ACC112 (cell line): ENCODE measurements around the gene OAT.
A peak's percentile ranks its signal among the peaks of the same experiment; 100 is the strongest.

ENCODE experiments used
- H2AFZ ChIP-seq: fragments of 200-600 bp; sonication (generic); one replicate; pipeline ENCODE4 v1.6.0; 2017; ENCODE audit warnings: antibody characterized with exemption, low read length; ENCODE audit not compliant: unreplicated experiment
- H3K27ac ChIP-seq: fragments of 200-600 bp; sonication (generic); 2 replicates; pipeline ENCODE4 v1.5.1; 2014; ENCODE audit warnings: low read depth, mild to moderate bottlenecking, antibody characterized with exemption, low read length, moderate library complexity
- H3K27me3 ChIP-seq: fragments of 200-600 bp; sonication (generic); 2 replicates; pipeline ENCODE4 v1.6.1; 2014; ENCODE audit warnings: mild to moderate bottlenecking, antibody characterized with exemption, low read length, moderate library complexity, mixed read lengths; ENCODE audit not compliant: insufficient read depth
- H3K36me3 ChIP-seq: fragments of 200-600 bp; sonication (generic); 2 replicates; pipeline ENCODE4 v1.6.1; 2016; ENCODE audit warnings: mild to moderate bottlenecking, antibody characterized with exemption, low read length, moderate library complexity, mixed read lengths; ENCODE audit not compliant: insufficient read depth
- H3K4me1 ChIP-seq: fragments of 200-600 bp; sonication (generic); one replicate; pipeline ENCODE4 v1.6.1; 2016; ENCODE audit warnings: low read length, mixed read lengths; ENCODE audit not compliant: insufficient read depth, unreplicated experiment, control insufficient read depth
- H3K4me3 ChIP-seq: fragments of 200-600 bp; sonication (generic); 2 replicates; pipeline ENCODE4 v1.5.1; 2014; ENCODE audit warnings: mild to moderate bottlenecking, low read depth, low read length
- H3K79me2 ChIP-seq: fragments of 200-600 bp; sonication (generic); one replicate; pipeline ENCODE4 v1.6.0; 2016; ENCODE audit warnings: low read length; ENCODE audit not compliant: control insufficient read depth, unreplicated experiment, insufficient read depth

Gene OAT

DNA sequence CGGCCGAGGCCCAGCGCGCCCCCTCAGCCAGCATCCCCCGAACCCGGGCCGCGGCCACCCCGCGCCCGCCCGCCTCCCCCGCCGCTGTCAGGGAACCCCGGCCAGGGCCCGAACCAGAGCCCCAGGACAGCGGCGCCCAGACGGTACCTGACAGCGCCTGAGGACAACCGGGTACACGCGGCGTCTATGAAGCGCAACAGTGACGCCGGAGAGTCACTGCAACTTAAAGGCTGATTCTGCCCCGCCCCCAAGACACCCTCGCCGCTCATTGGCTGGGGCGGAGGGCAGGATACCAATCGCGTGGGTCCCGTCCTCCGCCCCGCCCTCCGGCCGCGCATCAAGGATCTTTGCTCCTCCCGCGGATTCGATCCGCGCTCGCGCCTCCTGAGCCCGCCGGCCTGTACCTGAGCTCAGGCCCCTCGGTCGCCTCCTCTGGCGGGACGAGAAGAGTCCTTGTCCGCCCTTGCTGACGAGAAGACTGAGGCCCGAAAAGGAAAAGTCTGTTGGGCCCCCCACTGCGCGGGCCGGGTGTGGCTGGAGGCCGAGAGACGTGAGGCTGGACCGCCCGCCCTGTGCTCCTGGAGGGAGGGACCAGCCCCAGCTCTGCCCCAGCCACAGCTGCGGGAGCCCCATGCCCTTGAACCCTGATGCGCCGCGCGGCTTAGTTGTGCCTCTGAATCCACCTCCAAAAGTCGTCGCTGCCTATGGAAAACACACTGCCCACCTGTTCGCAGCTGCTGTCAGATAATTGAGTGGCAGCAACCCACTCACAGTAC, at the start of gene OAT:
Gene OAT, minus strand, starts transcription at position 198 of the 776 bp plus-strand sequence. CDS start 6,752 bp downstream, outside the sequence.
- Histone ChIP-seq H3K4me3 (peak within 1 kb of the TSS; percentile 85), H3K79me2 (peaks cover 40% of the 10 kb centered on the region), H3K36me3 (no peaks in the 10 kb centered on the region), H3K27me3 (peaks cover 14% of the 10 kb centered on the region), H3K27ac (peak within 1 kb of the TSS; percentile 57), H3K4me1 (peaks cover 25% of the 10 kb centered on the region), H2AFZ (peak within 1 kb of the TSS; percentile 70)

DNA sequence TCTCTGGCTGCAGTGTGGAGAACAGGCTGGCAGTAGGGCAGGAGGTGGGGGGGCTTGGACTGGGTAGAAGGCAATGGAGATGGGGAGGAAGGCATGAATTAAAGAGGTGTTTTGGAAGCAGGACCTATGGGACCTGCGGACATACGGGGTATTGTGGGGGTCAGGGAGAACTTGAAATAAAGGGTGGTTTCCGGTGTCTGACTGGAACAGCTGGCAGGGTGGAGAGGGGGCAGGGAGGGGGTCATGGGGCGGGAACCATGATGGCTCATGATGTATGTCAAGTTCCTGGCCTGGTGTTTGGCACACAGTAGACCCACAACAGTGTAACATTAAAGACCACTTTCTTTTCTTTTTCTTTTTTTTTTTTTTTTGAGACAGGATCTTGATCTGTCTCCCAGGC, 48.4 kb upstream of the OAT start:
- Histone ChIP-seq H3K79me2 (no peaks in the 10 kb centered on the region), H3K27ac (no peak overlapping the region), H3K27me3 (no peaks in the 10 kb centered on the region), H3K4me1 (no peaks in the 10 kb centered on the region), H2AFZ (no peak overlapping the region), H3K4me3 (no peak overlapping the region), H3K36me3 (no peaks in the 10 kb centered on the region)

DNA sequence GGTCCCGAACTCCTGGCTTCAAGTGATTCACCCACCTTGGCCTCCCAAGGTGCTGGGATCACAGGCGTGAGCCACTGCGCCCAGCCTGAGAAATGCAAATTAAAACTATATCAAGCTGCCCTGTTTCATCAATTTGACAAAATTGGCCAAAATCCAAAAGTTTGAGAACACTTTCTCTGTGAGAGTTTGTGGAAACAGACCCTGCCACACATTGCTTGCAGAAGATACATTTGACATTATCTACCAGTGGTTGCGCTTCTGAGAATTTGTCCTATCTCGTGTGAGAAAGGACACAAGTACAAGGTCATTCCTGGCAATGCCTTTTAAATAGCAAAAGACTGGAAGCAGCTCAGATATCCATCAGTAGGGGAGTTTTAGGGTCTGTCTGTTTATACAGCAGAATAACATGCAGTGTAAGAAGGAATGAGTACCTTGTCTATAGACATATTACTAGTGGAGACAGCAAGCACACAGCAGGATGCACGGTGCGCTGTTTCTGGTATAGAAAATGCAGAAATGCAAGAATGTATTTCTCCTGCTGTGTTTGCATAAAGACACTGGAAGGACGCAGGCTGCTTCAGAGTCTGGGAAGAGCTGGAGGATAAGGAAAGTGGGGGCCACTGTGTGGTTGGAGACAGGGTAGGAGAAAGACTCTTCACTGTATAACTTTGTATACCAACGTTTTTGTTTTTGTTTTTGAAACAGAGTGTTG, 47.2 kb upstream of the OAT start:
- H3K4me3 ChIP-seq: no peak overlapping the region
- no peaks in the 10 kb centered on the region for H3K27me3 ChIP-seq
- H3K36me3 ChIP-seq: no peaks in the 10 kb centered on the region
- H3K4me1 ChIP-seq: no peaks in the 10 kb centered on the region
- no peak overlapping the region for H2AFZ ChIP-seq
- H3K27ac ChIP-seq: no peak overlapping the region
- H3K79me2 ChIP-seq: no peaks in the 10 kb centered on the region

DNA sequence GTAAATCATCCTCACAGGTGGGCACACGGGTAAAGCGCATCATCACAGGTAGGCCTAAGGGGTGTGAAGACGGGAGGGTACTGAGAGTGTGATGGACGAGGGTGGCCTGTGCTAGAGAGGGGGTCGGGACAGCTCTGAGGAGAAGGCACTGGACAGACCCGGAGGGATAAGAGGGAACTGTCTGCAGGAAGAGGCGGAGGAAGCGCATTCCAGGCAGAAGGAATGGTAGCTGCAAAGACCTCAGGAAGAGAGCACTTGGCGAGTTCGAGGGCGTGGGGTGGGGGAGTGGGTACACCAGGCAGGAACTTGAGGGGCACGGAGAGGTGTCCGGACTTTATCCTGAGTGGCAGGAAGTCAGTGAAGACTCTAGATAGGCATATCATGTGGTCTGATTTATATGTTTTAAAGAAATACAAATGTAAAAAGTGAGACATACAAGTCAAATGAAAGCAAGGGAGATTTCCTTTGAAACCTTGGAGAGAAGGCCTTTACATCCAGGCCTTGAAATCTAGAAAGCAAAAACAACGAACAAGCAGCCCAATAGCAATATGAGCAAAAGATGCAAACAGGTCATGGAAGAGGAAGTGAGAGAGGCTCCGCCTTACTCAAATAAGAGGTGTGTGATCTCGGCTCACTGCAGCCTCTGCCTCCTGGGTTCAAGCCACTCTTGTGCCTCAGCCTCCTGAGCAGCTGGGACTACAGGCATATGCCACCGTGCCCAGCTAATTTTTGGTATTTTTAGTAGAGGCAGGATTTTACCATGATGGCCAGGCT, 46.5 kb upstream of the OAT start:
- no peak overlapping the region for H3K27ac ChIP-seq

DNA sequence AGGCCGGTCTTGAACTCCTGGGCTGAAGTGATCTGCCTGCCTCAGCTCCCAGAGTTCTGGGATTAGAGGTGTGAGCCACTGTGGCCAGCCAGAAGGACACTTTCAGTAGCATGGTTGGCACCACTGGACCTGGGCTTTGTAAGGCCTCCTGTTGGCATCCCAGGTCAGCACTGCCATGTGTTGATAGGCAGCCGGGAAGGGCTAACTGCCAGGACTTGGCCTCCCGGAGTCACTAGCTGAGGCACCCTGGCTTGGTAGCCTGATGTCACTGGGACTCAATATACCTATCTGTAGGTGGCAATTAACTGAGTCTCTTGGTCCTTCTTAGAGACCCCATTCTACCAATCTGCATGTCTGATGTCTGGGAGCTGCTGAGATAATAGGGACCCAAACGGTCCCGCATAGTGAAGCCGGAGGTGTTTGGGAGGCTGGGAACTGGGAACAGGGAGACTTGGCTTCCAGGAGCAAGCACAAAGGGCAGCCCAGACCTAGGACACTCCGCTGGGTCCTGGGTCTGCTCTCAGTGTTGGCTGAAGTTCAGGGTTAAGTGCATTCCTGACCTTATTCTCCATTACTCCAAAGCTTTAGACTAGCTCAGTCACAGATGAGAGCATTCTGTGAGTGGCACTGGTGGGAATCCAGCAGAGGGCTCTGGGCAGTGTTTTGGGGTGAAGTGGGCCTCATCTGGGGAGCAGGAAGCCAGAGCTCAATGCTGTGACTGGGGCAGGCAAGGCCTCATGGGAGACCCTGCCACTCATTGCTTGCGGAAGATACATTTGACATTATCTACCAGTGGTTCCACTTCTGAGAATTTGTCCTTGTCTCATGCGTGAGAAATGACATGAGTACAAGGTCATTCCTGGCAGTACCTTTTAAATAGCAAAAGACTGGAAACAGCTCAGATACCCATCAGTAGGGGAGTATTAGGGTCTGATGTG, 45.6 kb upstream of the OAT start:
- H2AFZ ChIP-seq: no peak overlapping the region
- no peak overlapping the region for H3K4me3 ChIP-seq
- no peaks in the 10 kb centered on the region for H3K27me3 ChIP-seq
- no peaks in the 10 kb centered on the region for H3K4me1 ChIP-seq
- no peaks in the 10 kb centered on the region for H3K36me3 ChIP-seq
- no peak overlapping the region for H3K27ac ChIP-seq
- H3K79me2 ChIP-seq: no peaks in the 10 kb centered on the region

More for the DNA sequence above, 46.5 kb upstream of the OAT start:
- H3K27me3 ChIP-seq: no peaks in the 10 kb centered on the region
- no peaks in the 10 kb centered on the region for H3K4me1 ChIP-seq
- no peaks in the 10 kb centered on the region for H3K79me2 ChIP-seq
- H3K36me3 ChIP-seq: no peaks in the 10 kb centered on the region
- no peak overlapping the region for H3K4me3 ChIP-seq
- H2AFZ ChIP-seq: no peak overlapping the region

DNA sequence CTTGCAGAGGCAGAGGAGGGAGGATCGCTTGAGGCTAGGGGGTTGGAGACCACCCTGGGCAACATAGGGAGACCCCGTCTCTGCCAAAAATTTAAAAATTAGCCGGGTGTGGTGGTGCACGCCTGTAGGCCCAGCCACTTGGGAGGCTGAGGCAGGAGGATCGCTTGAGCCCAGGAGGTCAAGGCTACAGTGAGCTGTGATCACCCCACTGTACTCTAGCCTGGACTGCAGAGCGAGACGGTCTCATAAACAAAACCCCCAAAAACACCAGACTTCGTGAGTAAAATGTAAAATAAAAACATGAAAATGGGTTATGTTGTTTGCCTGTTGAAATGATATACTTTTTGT, 43.6 kb upstream of the OAT start:
- Histone ChIP-seq H3K27ac (no peak overlapping the region), H3K4me1 (no peaks in the 10 kb centered on the region), H2AFZ (peak overlapping the region; percentile 31)

DNA sequence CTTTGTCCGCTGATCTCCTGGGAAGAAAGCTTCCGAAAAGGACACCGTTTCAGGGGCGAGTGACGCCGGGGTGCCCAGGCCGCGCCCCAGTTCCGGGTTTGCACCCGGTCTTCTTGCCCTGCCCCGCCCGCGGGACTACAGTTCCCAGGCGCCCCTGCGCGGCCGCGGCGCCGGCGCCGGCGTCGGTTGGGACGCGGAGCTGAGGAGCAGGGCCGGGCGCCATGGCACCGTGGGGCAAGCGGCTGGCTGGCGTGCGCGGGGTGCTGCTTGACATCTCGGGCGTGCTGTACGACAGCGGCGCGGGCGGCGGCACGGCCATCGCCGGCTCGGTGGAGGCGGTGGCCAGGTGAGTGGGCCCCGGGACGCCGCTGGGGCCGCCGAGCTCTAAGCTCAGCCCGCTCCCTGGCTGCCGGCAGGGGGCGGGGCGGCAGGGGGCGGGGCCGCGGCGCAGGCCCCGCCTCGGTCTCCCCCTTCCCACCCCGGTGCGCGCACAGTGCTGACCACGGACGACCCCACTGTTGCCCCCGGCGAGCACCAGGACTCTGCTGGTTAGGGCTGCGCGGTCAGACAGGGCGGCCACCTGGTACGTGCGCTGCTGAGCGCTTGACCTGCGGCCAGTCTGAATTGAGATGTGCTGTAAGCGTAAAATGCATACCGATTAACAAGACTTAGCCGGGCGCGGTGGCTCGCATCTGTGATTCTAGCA, 43.1 kb upstream of the OAT start, which contains the start of gene LHPP:
Gene LHPP, plus strand, starts transcription at position 182 of the 706 bp plus-strand sequence. Its CDS starts 40 bp downstream, at position 222.
- Histone ChIP-seq H3K36me3 (no peaks in the 10 kb centered on the region), H3K79me2 (no peaks in the 10 kb centered on the region), H3K4me3 (peak within 1 kb of the TSS; percentile 89), H3K27ac (no peak within 1 kb of the TSS), H3K27me3 (peaks cover 10% of the 10 kb centered on the region), H3K4me1 (no peaks in the 10 kb centered on the region), H2AFZ (peak within 1 kb of the TSS; percentile 98)

More for the DNA sequence above, 43.6 kb upstream of the OAT start:
- Histone ChIP-seq H3K27me3 (peaks cover 10% of the 10 kb centered on the region), H3K4me3 (peak overlapping the region; percentile 89), H3K79me2 (no peaks in the 10 kb centered on the region), H3K36me3 (no peaks in the 10 kb centered on the region)

DNA sequence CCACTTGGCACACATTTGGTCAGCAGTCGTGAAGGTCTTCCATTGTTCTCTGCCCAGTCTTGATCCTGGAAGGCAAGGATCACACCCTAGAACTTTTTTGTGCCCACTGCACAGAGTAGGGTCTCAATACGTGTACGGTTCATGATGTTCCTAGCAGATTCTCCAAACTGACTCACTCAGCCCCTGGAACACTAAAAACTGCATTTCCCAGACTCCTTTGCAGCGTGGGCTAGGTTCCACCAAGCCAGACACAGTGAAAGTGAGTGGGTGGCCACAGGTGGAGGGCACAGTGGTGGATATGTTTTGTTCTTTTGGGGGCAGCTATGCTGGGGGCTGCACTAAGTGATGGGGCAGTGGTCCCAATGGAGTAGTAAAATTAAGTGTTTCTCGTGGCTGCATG, 41.4 kb upstream of the OAT start:
- Histone ChIP-seq H3K36me3 (no peaks in the 10 kb centered on the region), H3K4me1 (no peaks in the 10 kb centered on the region), H2AFZ (no peak overlapping the region), H3K79me2 (no peaks in the 10 kb centered on the region), H3K4me3 (no peak overlapping the region), H3K27me3 (peaks cover 23% of the 10 kb centered on the region), H3K27ac (no peak overlapping the region)

DNA sequence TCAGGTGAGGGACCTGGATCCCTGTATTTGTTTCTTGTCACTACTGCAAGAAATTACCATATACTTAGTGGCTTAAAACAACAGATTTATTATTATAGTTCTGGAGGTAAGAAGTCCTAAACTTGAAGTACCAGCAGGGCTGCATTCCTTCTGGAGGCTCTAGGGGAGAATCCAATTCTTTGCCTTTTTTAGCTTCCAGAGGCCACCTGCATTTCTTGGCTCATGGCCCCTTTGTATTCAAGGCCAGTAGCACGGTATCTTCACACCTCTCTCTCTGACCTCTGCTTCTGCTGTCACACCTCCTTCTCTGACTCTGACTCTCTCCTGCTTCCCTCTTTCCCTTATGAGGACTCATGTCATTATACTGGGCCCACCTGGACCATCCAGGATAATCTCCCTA, 40.7 kb upstream of the OAT start:
- Histone ChIP-seq H3K27ac (no peak overlapping the region), H3K27me3 (peaks cover 30% of the 10 kb centered on the region), H3K4me3 (no peak overlapping the region), H3K4me1 (no peaks in the 10 kb centered on the region), H3K79me2 (no peaks in the 10 kb centered on the region), H3K36me3 (no peaks in the 10 kb centered on the region), H2AFZ (no peak overlapping the region)
